ENCODE measurements around the gene GRIK5. TPM values are rescaled to one million over a fixed set of nuclear protein-coding genes. Genes with fewer than 3 reads are reported as not detected.

GRIK5 gene
- total RNA-seq, 1 donor from 2014 or later: 0.37 TPM

GRCh38 chr19:42068361-42068755 is 1.6 kb downstream of the GRIK5 start:
- TF ChIP-seq CTCF (IDR thresholded peaks at IDR 0.05): no peak
- DNase-seq (ENCODE audit: low spot score): no peak
- H3K27ac Mint-ChIP-seq (ENCODE audit: unreplicated experiment): no peak overlapping the region
- H3K4me1 Mint-ChIP-seq (ENCODE audit: low read depth): no peaks in the 10 kb centered on the region
- peaks cover 2% of the 10 kb centered on the region for H3K36me3 Mint-ChIP-seq (ENCODE audit: low read depth)
- H3K27me3 Mint-ChIP-seq (ENCODE audit: low read depth): peaks cover 12% of the 10 kb centered on the region
- no peak overlapping the region for H3K4me3 Mint-ChIP-seq (ENCODE audit: unreplicated experiment)
- H3K9me3 Mint-ChIP-seq (ENCODE audit: low read depth): no peaks in the 10 kb centered on the region

- Mint-ChIP-seq H3K27me3 (ENCODE audit: low read depth) (peaks cover 14% of the 10 kb centered on the region), H3K4me3 (ENCODE audit: unreplicated experiment) (no peak overlapping the region), H3K9me3 (ENCODE audit: low read depth) (no peaks in the 10 kb centered on the region), H3K36me3 (ENCODE audit: low read depth) (peaks cover 2% of the 10 kb centered on the region), H3K4me1 (ENCODE audit: low read depth) (no peaks in the 10 kb centered on the region), H3K27ac (ENCODE audit: unreplicated experiment) (no peak overlapping the region)
- TF ChIP-seq CTCF (IDR thresholded peaks at IDR 0.05): no peak
- no peak for DNase-seq (ENCODE audit: low spot score)
These were observed 2.6 kb downstream of the GRIK5 start for GRCh38 chr19:42067315-42067888.

- Mint-ChIP-seq H3K4me3 (ENCODE audit: unreplicated experiment) (no peak overlapping the region), H3K36me3 (ENCODE audit: low read depth) (peaks cover 2% of the 10 kb centered on the region), H3K9me3 (ENCODE audit: low read depth) (no peaks in the 10 kb centered on the region), H3K27ac (ENCODE audit: unreplicated experiment) (no peak overlapping the region), H3K4me1 (ENCODE audit: low read depth) (no peaks in the 10 kb centered on the region), H3K27me3 (ENCODE audit: low read depth) (peaks cover 14% of the 10 kb centered on the region)
- no peak for TF ChIP-seq CTCF (IDR thresholded peaks at IDR 0.05)
- DNase-seq (ENCODE audit: low spot score): no peak
These were observed 3.8 kb downstream of the GRIK5 start for GRCh38 chr19:42066075-42066754.

GRCh38 chr19:42065511-42065910 is 4.5 kb downstream of the GRIK5 start:
- Mint-ChIP-seq H3K27me3 (ENCODE audit: low read depth) (peaks cover 13% of the 10 kb centered on the region), H3K36me3 (ENCODE audit: low read depth) (no peaks in the 10 kb centered on the region), H3K9me3 (ENCODE audit: low read depth) (no peaks in the 10 kb centered on the region), H3K4me1 (ENCODE audit: low read depth) (no peaks in the 10 kb centered on the region), H3K27ac (ENCODE audit: unreplicated experiment) (no peak overlapping the region), H3K4me3 (ENCODE audit: unreplicated experiment) (no peak overlapping the region)
- no peak for DNase-seq (ENCODE audit: low spot score)
- no peak for TF ChIP-seq CTCF (IDR thresholded peaks at IDR 0.05)

GRCh38 chr19:42065051-42065450 is 5.0 kb downstream of the GRIK5 start:
- Mint-ChIP-seq H3K4me3 (ENCODE audit: unreplicated experiment) (no peak overlapping the region), H3K9me3 (ENCODE audit: low read depth) (no peaks in the 10 kb centered on the region), H3K36me3 (ENCODE audit: low read depth) (no peaks in the 10 kb centered on the region), H3K27ac (ENCODE audit: unreplicated experiment) (no peak overlapping the region), H3K4me1 (ENCODE audit: low read depth) (no peaks in the 10 kb centered on the region), H3K27me3 (ENCODE audit: low read depth) (peaks cover 11% of the 10 kb centered on the region)
- no peak for TF ChIP-seq CTCF (IDR thresholded peaks at IDR 0.05)
- no peak for DNase-seq (ENCODE audit: low spot score)

Data from chondrocyte (in vitro differentiated cells).